ENCODE data around the gene TBC1D2B.

GRCh38 chr15:78020007-78020406 lies 57.5 kb downstream of the TBC1D2B start:
- TF ChIP-seq CTCF (IDR thresholded peaks at IDR 0.05; ENCODE audit: poor library complexity) (no peak), EZH2 (IDR thresholded peaks at IDR 0.05; ENCODE audit: borderline replicate concordance) (no peak), EZH2phosphoT487 (IDR thresholded peaks at IDR 0.05; ENCODE audit: low read depth, severe bottlenecking, unreplicated experiment) (no peak)
